Endodermal cell (in vitro differentiated cells): ENCODE measurements around the gene UCMA. TPM values are rescaled to one million over a fixed set of nuclear protein-coding genes. Genes with fewer than 3 reads are reported as not detected.

ENCODE experiments used
- DNase-seq: peaks from one replicate; pipeline ENCODE4 v3.0.0-alpha.2; 2017
- H3K27ac ChIP-seq: 2 replicates; pipeline ENCODE4 v1.5.1; 2013; ENCODE audit warnings: mild to moderate bottlenecking, low read depth, low read length, moderate library complexity
- H3K27me3 ChIP-seq: 2 replicates; pipeline ENCODE4 v1.6.1; 2013; ENCODE audit warnings: mild to moderate bottlenecking, low read length, moderate library complexity; ENCODE audit not compliant: insufficient read depth, control insufficient read depth, poor library complexity, severe bottlenecking
- H3K36me3 ChIP-seq: 2 replicates; pipeline ENCODE4 v1.7.0; 2013; ENCODE audit warnings: mild to moderate bottlenecking, low read length, moderate library complexity; ENCODE audit not compliant: control insufficient read depth, insufficient read depth
- H3K4me1 ChIP-seq: one replicate; pipeline ENCODE4 v1.7.0; 2013; ENCODE audit warnings: low read length; ENCODE audit not compliant: control insufficient read depth, insufficient read depth
- H3K4me3 ChIP-seq: 2 replicates; pipeline ENCODE4 v1.5.1; 2013; ENCODE audit warnings: mild to moderate bottlenecking, low read length, moderate library complexity
- H3K9ac ChIP-seq: 2 replicates; pipeline ENCODE4 v1.6.1; 2013; ENCODE audit warnings: mild to moderate bottlenecking, low read length, moderate library complexity; ENCODE audit not compliant: poor library complexity, severe bottlenecking; ENCODE audit errors: extremely low read depth
- H3K9me3 ChIP-seq: 2 replicates; pipeline ENCODE4 v1.6.1; 2013; ENCODE audit warnings: mild to moderate bottlenecking, low read length, moderate library complexity; ENCODE audit not compliant: control insufficient read depth
- H3K27ac Mint-ChIP-seq: 2 replicates; pipeline ENCODE4 v1.8.0; 2020; ENCODE audit warnings: mixed read lengths
- H3K27me3 Mint-ChIP-seq: 2 replicates; pipeline ENCODE4 v1.8.0; 2021; ENCODE audit warnings: mild to moderate bottlenecking, mixed read lengths; ENCODE audit not compliant: insufficient read depth
- H3K36me3 Mint-ChIP-seq: 2 replicates; pipeline ENCODE4 v1.8.0; 2020; ENCODE audit warnings: low read depth, mixed read lengths
- H3K4me1 Mint-ChIP-seq: 2 replicates; pipeline ENCODE4 v1.8.0; 2020; ENCODE audit warnings: mixed read lengths
- H3K4me3 Mint-ChIP-seq: 2 replicates; pipeline ENCODE4 v1.8.0; 2020; ENCODE audit warnings: mild to moderate bottlenecking, moderate library complexity, mixed read lengths
- H3K9me3 Mint-ChIP-seq: 2 replicates; pipeline ENCODE4 v1.8.0; 2020; ENCODE audit warnings: mild to moderate bottlenecking, mixed read lengths
- WGBS, 2 experiments: methylation state at CpG; one replicate each; pipeline versions ENCODE4 v1.1.5 to v1.1.7; 2013; ENCODE audit warnings: missing lambda C conversion rate in 2 of 2, mixed read lengths in 1 of 2; ENCODE audit not compliant: insufficient coverage in 1 of 2, insufficient read length in 1 of 2; 5-methylcytosine and 5-hydroxymethylcytosine counted together
- total RNA-seq, 2 donors: library from RNA; stranded (reverse); fragmentation: NEBNext Ultra II Directional in 1 of 2; extraction: Animal tissue kit (Norgen Biotek cat#: 25700) in 1 of 2; gene quantifications; 2 replicates in 1 of 2; 3 replicates in 1 of 2; pipeline ENCODE4 v1.2.1, GENCODE V29; 2021
- TF ChIP-seq, protein P1 (sequence below): fragments of 200-600 bp; sonication (generic); conservative IDR thresholded peaks from 2 replicates; pipeline ENCODE4 v1.5.0; 2021; ENCODE audit warnings: antibody characterized with exemption, mild to moderate bottlenecking

The UCMA gene
- total RNA-seq, 2 donors from 2014 or later: not detected

- TF ChIP-seq, protein P1, sequence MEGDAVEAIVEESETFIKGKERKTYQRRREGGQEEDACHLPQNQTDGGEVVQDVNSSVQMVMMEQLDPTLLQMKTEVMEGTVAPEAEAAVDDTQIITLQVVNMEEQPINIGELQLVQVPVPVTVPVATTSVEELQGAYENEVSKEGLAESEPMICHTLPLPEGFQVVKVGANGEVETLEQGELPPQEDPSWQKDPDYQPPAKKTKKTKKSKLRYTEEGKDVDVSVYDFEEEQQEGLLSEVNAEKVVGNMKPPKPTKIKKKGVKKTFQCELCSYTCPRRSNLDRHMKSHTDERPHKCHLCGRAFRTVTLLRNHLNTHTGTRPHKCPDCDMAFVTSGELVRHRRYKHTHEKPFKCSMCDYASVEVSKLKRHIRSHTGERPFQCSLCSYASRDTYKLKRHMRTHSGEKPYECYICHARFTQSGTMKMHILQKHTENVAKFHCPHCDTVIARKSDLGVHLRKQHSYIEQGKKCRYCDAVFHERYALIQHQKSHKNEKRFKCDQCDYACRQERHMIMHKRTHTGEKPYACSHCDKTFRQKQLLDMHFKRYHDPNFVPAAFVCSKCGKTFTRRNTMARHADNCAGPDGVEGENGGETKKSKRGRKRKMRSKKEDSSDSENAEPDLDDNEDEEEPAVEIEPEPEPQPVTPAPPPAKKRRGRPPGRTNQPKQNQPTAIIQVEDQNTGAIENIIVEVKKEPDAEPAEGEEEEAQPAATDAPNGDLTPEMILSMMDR: no peak
- Histone ChIP-seq H3K9ac (no peak overlapping the region), H3K27me3 (no peaks in the 10 kb centered on the region), H3K9me3 (no peaks in the 10 kb centered on the region), H3K27ac (no peak overlapping the region), H3K4me1 (no peaks in the 10 kb centered on the region), H3K4me3 (no peak overlapping the region), H3K36me3 (no peaks in the 10 kb centered on the region)
- Mint-ChIP-seq H3K9me3 (no peaks in the 10 kb centered on the region), H3K4me3 (no peak overlapping the region), H3K27ac (peak overlapping the region; percentile 71), H3K36me3 (no peaks in the 10 kb centered on the region), H3K27me3 (peaks cover under 1% of the 10 kb centered on the region), H3K4me1 (peaks cover 20% of the 10 kb centered on the region)
- WGBS, 2 experiments: 48 to 64% methylated on average over 2 to 3 of the region's 3 CpGs
- peak; percentile 55 for DNase-seq
Observed at GRCh38 chr10:13268841-13269240, 34.7 kb upstream of the UCMA start.

GRCh38 chr10:13268310-13268709 lies 34.1 kb upstream of the UCMA start:
- no peaks in the 10 kb centered on the region for H3K4me1 ChIP-seq
- peak overlapping the region; percentile 71 for H3K27ac Mint-ChIP-seq
- no peak for DNase-seq
- peaks cover 6% of the 10 kb centered on the region for H3K27me3 Mint-ChIP-seq
- H3K36me3 ChIP-seq: no peaks in the 10 kb centered on the region
- no peak overlapping the region for H3K9ac ChIP-seq
- H3K9me3 ChIP-seq: no peaks in the 10 kb centered on the region
- TF ChIP-seq, protein P1: no peak
- H3K4me3 Mint-ChIP-seq: no peak overlapping the region
- no peak overlapping the region for H3K27ac ChIP-seq
- no peaks in the 10 kb centered on the region for H3K27me3 ChIP-seq
- H3K4me3 ChIP-seq: no peak overlapping the region
- no peaks in the 10 kb centered on the region for H3K9me3 Mint-ChIP-seq
- H3K36me3 Mint-ChIP-seq: no peaks in the 10 kb centered on the region
- WGBS, 2 experiments: 67 to 88% methylated on average over 3 to 4 of the region's 4 CpGs
- H3K4me1 Mint-ChIP-seq: peaks cover 20% of the 10 kb centered on the region

- peaks cover 9% of the 10 kb centered on the region for H3K27me3 Mint-ChIP-seq
- no peaks in the 10 kb centered on the region for H3K9me3 ChIP-seq
- peaks cover 1% of the 10 kb centered on the region for H3K4me1 Mint-ChIP-seq
Observed at GRCh38 chr10:13263591-13263990, 29.4 kb upstream of the UCMA start.

More at GRCh38 chr10:13263591-13263990, 29.4 kb upstream of the UCMA start:
- DNase-seq: no peak
- Mint-ChIP-seq H3K27ac (peak overlapping the region; percentile 15), H3K36me3 (no peaks in the 10 kb centered on the region), H3K4me3 (no peak overlapping the region), H3K9me3 (peaks cover 11% of the 10 kb centered on the region)
- no peaks in the 10 kb centered on the region for H3K27me3 ChIP-seq
- TF ChIP-seq, protein P1: no peak
- 94 to 100% methylated on average over 1 to 7 of the region's 7 CpGs for WGBS, 2 experiments
- H3K36me3 ChIP-seq: no peaks in the 10 kb centered on the region
- H3K4me1 ChIP-seq: no peaks in the 10 kb centered on the region
- no peak overlapping the region for H3K27ac ChIP-seq
- H3K9ac ChIP-seq: no peak overlapping the region
- H3K4me3 ChIP-seq: no peak overlapping the region
